ENCODE results near the gene ARSA. TPM values are rescaled to one million over a fixed set of nuclear protein-coding genes. Genes with fewer than 3 reads are reported as not detected.
"Not testable (repeated sequence)": the region's sequence is repeated elsewhere in the genome, so short reads cannot be mapped to it uniquely, and the experiment has no call there.

The ARSA gene
- total RNA-seq, 1 donor from 2014 or later = 30.1 TPM

GRCh38 chr22:50621356-50621880 lies 6.5 kb downstream of the ARSA start:
- peak; percentile 46 for ATAC-seq

- ATAC-seq = peak; percentile 60
Observed at GRCh38 chr22:50620593-50621355, 7.2 kb downstream of the ARSA start.

- ATAC-seq = not testable (repeated sequence)
Observed at GRCh38 chr22:50614296-50614695, 13.7 kb downstream of the ARSA start.

- peak; percentile 89 for ATAC-seq
Observed at GRCh38 chr22:50613291-50613981, 14.5 kb downstream of the ARSA start.

- ATAC-seq = peak; percentile 39
Observed at GRCh38 chr22:50612528-50613221, 15.3 kb downstream of the ARSA start.

- ATAC-seq = no peak
Observed at GRCh38 chr22:50612168-50612527, 15.8 kb downstream of the ARSA start.

GRCh38 chr22:50611341-50612060 lies 16.5 kb downstream of the ARSA start:
- ATAC-seq = no peak

GRCh38 chr22:50610581-50610980 lies 17.4 kb downstream of the ARSA start:
- ATAC-seq = no peak

GRCh38 chr22:50610041-50610451 lies 17.9 kb downstream of the ARSA start:
- no peak for ATAC-seq

GRCh38 chr22:50609599-50609998 lies 18.4 kb downstream of the ARSA start:
- ATAC-seq = no peak

- ATAC-seq = no peak
Observed at GRCh38 chr22:50608996-50609395, 19.0 kb downstream of the ARSA start.

GRCh38 chr22:50608058-50608840 lies 19.7 kb downstream of the ARSA start:
- not testable (repeated sequence) for ATAC-seq

GRCh38 chr22:50607659-50608020 lies 20.3 kb downstream of the ARSA start:
- no peak for ATAC-seq

GRCh38 chr22:50606946-50607658 lies 20.9 kb downstream of the ARSA start:
- ATAC-seq = no peak

GRCh38 chr22:50606165-50606945 lies 21.6 kb downstream of the ARSA start:
- peak; percentile 24 for ATAC-seq

- no peak for ATAC-seq
Observed at GRCh38 chr22:50605613-50606074, 22.3 kb downstream of the ARSA start.

GRCh38 chr22:50605002-50605612 lies 22.8 kb downstream of the ARSA start:
- ATAC-seq = no peak

- no peak for ATAC-seq
Observed at GRCh38 chr22:50604256-50605001, 23.5 kb downstream of the ARSA start.
